ENCODE measurements around the gene PLEKHA4. TPM values are rescaled to one million over a fixed set of nuclear protein-coding genes. Genes with fewer than 3 reads are reported as not detected.
A peak's percentile ranks its signal among the peaks of the same experiment; 100 is the strongest.

PLEKHA4 gene
- total RNA-seq, 1 donor from 2014 or later: 14.1 TPM

DNA sequence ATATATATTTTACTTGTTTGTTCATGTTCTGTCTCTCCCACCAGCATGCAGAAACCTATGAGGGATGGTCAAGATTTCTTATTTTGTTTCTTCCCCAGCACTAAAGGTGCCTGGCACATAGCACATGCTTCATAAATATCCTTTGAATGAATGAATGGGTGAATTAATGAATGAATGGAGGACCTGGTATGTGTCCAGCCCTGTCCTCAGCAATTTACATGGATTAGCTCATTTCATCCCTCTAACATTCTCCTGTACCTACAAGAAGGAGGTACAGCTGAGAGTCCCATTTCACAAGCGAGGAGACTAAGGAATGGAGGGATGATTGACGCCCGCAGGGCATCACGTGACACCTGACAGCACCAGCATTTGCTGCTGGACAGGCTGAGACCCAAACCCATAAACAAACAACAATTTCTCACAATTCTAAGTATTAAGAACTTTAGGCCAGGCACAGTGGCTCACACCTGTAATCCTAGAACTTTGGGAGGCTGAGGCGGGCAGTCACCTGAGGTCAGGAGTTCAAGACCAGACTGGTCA, 50.8 kb downstream of the PLEKHA4 start:
- Histone ChIP-seq H3K9ac (ENCODE audit: low read depth in 1 of 3, low read length in 3 of 3) (no peak overlapping the region), H3K36me3 (ENCODE audit: control insufficient read depth in 3 of 3, insufficient read depth in 3 of 3, low read length in 3 of 3) (no peaks in the 10 kb centered on the region), H3K4me3 (ENCODE audit: low read length in 3 of 3) (no peak overlapping the region), H3K27me3 (ENCODE audit: control insufficient read depth in 3 of 3, insufficient read depth in 3 of 3, low read length in 3 of 3) (no peaks in the 10 kb centered on the region), H3K4me1 (ENCODE audit: control insufficient read depth in 3 of 3, insufficient read depth in 3 of 3, low read length in 3 of 3) (peaks cover 29 to 49% (median 44%) of the 10 kb centered on the region in 3 donors), H3K27ac (ENCODE audit: low read depth, low read length) (peak overlapping the region; percentile 86), H3K9me3 (ENCODE audit: control insufficient read depth in 3 of 3, low read length in 3 of 3) (no peaks in the 10 kb centered on the region)

DNA sequence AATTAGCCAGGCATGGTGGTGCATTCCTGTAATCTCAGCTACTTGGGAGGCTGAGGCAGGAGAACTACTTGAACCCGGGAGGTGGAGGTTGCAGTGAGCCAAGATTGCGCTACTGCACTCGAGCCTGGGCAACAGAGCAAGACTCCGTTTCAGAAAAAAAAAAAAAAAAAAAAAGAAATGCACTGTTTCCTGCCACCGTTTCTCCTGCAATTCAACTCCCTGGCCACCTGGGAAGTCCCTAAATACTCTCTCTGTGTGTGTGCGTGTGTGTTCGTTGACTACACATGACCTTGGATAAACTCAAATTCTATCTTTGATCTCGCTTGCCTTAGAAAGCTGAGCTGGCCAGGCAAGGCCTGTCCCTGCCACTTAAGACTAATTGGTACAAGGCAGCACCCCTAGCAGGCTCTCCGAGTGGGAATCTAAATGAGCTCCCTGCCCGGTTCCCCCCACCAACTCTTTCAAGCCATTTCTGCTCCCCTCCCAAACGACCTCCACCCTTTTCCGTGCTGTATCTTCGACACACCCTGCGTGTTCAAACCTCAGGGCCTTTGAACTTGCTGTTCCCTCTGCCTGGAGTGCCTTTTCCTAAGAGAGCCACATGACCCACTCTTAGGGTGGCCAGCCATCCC, 52.4 kb downstream of the PLEKHA4 start:
- Histone ChIP-seq H3K9ac (ENCODE audit: low read depth in 1 of 3, low read length in 3 of 3) (peak overlapping the region; percentile 62 to 75 (median 69)), H3K9me3 (ENCODE audit: control insufficient read depth in 3 of 3, low read length in 3 of 3) (no peaks in the 10 kb centered on the region), H3K27ac (ENCODE audit: low read depth, low read length) (peak overlapping the region; percentile 95), H3K4me1 (ENCODE audit: control insufficient read depth in 3 of 3, insufficient read depth in 3 of 3, low read length in 3 of 3) (peaks cover 32 to 52% (median 47%) of the 10 kb centered on the region in 3 donors), H3K36me3 (ENCODE audit: control insufficient read depth in 3 of 3, insufficient read depth in 3 of 3, low read length in 3 of 3) (no peaks in the 10 kb centered on the region), H3K4me3 (ENCODE audit: low read length in 3 of 3) (peak overlapping the region in 1 of 3 donors; percentile 45), H3K27me3 (ENCODE audit: control insufficient read depth in 3 of 3, insufficient read depth in 3 of 3, low read length in 3 of 3) (no peaks in the 10 kb centered on the region)

DNA sequence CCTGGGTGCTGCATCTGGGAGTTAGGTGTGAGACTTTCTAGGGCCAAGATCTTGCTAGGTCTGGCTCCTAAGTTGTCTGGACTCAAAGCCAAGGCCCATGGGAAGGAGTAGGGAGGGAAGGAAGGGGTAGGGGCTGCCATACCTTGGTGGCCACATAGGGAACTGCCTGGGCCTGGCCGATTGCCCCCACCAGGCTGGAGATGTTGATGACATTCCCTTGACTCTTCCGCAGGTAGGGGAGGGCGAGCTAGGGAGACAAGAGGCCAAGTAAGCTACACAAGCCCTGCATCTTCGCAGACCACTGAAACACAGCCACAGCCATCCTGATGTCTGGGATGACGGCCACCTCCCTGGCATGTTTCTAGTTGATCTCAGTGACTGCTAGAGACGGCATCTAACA, 53.5 kb downstream of the PLEKHA4 start:
- Histone ChIP-seq H3K4me3 (ENCODE audit: low read length in 3 of 3) (no peak overlapping the region), H3K9ac (ENCODE audit: low read depth in 1 of 3, low read length in 3 of 3) (peak overlapping the region in 1 of 3 donors; percentile 45), H3K9me3 (ENCODE audit: control insufficient read depth in 3 of 3, low read length in 3 of 3) (no peaks in the 10 kb centered on the region), H3K27me3 (ENCODE audit: control insufficient read depth in 3 of 3, insufficient read depth in 3 of 3, low read length in 3 of 3) (no peaks in the 10 kb centered on the region), H3K36me3 (ENCODE audit: control insufficient read depth in 3 of 3, insufficient read depth in 3 of 3, low read length in 3 of 3) (no peaks in the 10 kb centered on the region), H3K4me1 (ENCODE audit: control insufficient read depth in 3 of 3, insufficient read depth in 3 of 3, low read length in 3 of 3) (peaks cover 39 to 56% (median 53%) of the 10 kb centered on the region in 3 donors), H3K27ac (ENCODE audit: low read depth, low read length) (peak overlapping the region; percentile 95)

DNA sequence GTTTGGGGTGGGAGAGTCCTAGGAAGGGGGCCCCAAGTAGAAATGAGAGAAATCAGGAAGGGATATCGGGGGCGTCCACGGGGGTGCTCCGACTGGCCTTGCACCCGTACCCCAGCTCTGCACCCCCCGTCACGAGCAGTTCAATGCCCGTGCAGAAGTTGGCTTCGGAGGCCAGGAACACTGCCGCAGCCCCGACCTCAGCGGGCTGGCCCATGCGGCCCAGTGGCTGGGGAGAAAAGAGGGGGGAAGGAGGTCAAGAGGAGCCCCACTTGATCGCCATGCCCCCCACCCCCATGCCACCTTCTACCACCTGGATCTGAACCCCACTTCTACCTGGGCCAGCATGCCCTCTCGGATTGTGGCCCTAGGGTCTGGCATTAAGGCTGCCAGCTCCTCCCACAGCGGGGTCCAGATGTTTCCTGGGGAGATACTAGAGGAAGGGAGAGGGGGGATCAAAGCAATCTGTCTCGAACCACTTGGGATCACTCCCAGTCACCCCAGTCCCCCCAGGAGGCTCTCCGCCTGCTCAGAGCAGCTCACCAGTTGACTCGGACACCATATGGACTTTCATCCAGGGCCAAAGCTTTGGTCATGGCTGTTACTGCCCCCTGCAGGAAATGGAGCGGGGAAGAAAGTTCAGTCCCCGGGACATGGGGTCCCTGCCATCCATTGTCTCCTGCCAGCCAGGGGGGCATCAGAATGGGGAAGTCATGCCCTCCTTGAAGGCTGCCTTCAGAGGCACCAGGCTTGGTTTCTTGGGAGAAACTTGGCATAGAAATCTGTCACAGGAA, 55.1 kb downstream of the PLEKHA4 start:
- H3K4me3 ChIP-seq (ENCODE audit: low read length in 3 of 3): no peak overlapping the region
- H3K27ac ChIP-seq (ENCODE audit: low read depth, low read length): peak overlapping the region; percentile 96
- no peaks in the 10 kb centered on the region for H3K36me3 ChIP-seq (ENCODE audit: control insufficient read depth in 3 of 3, insufficient read depth in 3 of 3, low read length in 3 of 3)
- H3K9ac ChIP-seq (ENCODE audit: low read depth in 1 of 3, low read length in 3 of 3): peak overlapping the region in 2 of 3 donors; percentile 88 to 90
- no peaks in the 10 kb centered on the region for H3K9me3 ChIP-seq (ENCODE audit: control insufficient read depth in 3 of 3, low read length in 3 of 3)
- H3K4me1 ChIP-seq (ENCODE audit: control insufficient read depth in 3 of 3, insufficient read depth in 3 of 3, low read length in 3 of 3): peaks cover 27 to 48% (median 46%) of the 10 kb centered on the region in 3 donors
- H3K27me3 ChIP-seq (ENCODE audit: control insufficient read depth in 3 of 3, insufficient read depth in 3 of 3, low read length in 3 of 3): no peaks in the 10 kb centered on the region

DNA sequence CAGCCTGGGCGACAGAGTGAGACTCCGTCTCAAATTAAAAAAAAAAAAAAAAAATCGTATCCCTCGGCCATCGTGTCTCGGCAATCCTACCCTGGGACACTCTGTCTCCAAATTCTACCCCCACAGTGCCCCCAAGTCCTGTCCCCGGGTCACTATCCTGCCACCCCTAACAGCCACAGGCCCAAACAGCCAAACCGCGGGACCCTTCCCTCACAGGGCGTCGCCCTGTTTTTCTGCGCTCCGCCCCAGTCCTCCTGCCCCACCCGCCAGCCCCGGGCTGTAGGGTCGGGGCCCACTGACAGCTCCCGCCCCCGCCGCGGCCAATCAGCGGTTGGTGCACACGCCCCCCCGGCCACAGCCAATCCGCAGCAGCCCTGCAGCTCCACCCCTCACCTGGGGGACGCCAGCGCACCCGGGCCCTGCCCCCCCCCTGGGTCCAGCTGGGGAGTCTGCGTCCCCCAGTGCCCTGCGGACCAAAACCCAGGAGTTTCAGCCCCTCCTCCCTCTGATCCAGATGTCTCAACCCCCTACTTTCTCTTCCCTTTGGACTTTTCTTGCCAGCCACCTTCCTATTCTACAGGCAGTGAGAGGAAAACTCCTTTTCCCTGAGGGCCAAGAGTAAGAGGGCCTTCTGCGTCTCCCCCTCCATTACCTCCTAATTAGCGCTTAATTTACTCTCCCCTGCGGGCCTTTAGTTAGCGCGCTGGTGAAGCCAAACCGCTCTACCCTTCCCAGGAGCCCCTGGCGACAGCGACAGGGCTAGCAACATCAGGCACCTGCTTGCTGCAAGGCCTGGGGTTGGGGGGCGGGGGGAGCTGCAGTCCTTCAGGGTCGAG, 56.1 kb downstream of the PLEKHA4 start:
- Histone ChIP-seq H3K9me3 (ENCODE audit: control insufficient read depth in 3 of 3, low read length in 3 of 3) (no peaks in the 10 kb centered on the region), H3K9ac (ENCODE audit: low read depth in 1 of 3, low read length in 3 of 3) (peak overlapping the region; percentile 65 to 90 (median 88)), H3K36me3 (ENCODE audit: control insufficient read depth in 3 of 3, insufficient read depth in 3 of 3, low read length in 3 of 3) (peaks cover 0 to 4% (median 0%) of the 10 kb centered on the region in 3 donors), H3K4me1 (ENCODE audit: control insufficient read depth in 3 of 3, insufficient read depth in 3 of 3, low read length in 3 of 3) (peaks cover 27 to 56% (median 51%) of the 10 kb centered on the region in 3 donors), H3K4me3 (ENCODE audit: low read length in 3 of 3) (peak overlapping the region; percentile 65 to 76 (median 75)), H3K27ac (ENCODE audit: low read depth, low read length) (peak overlapping the region; percentile 96), H3K27me3 (ENCODE audit: control insufficient read depth in 3 of 3, insufficient read depth in 3 of 3, low read length in 3 of 3) (no peaks in the 10 kb centered on the region)

DNA sequence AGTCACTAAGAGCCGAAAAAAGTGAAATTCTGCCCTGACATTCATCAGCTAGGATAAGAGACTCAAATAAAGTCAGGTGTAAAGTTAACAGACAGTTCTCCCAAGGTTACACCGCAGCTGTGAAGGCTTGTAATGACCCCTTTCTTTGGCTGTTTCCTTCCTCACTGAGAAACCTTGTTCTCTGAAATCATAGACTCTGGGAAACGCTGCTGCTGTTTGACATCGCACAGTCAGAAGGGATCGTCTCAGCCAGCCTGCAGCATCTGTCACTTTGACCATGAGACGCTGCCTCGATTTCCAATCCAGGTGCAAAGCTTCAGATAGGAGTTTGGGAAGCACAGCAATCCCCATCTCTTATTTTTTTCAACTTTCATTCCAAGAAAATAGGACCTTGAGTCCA, 58.3 kb downstream of the PLEKHA4 start:
- Histone ChIP-seq H3K27ac (ENCODE audit: low read depth, low read length) (peak overlapping the region; percentile 96), H3K36me3 (ENCODE audit: control insufficient read depth in 3 of 3, insufficient read depth in 3 of 3, low read length in 3 of 3) (peaks cover 0 to 7% (median 3%) of the 10 kb centered on the region in 3 donors), H3K9me3 (ENCODE audit: control insufficient read depth in 3 of 3, low read length in 3 of 3) (no peaks in the 10 kb centered on the region), H3K9ac (ENCODE audit: low read depth in 1 of 3, low read length in 3 of 3) (peak overlapping the region; percentile 77 to 90 (median 88)), H3K4me3 (ENCODE audit: low read length in 3 of 3) (peak overlapping the region; percentile 72 to 76 (median 75)), H3K27me3 (ENCODE audit: control insufficient read depth in 3 of 3, insufficient read depth in 3 of 3, low read length in 3 of 3) (no peaks in the 10 kb centered on the region), H3K4me1 (ENCODE audit: control insufficient read depth in 3 of 3, insufficient read depth in 3 of 3, low read length in 3 of 3) (peaks cover 19 to 48% (median 43%) of the 10 kb centered on the region in 3 donors)

DNA sequence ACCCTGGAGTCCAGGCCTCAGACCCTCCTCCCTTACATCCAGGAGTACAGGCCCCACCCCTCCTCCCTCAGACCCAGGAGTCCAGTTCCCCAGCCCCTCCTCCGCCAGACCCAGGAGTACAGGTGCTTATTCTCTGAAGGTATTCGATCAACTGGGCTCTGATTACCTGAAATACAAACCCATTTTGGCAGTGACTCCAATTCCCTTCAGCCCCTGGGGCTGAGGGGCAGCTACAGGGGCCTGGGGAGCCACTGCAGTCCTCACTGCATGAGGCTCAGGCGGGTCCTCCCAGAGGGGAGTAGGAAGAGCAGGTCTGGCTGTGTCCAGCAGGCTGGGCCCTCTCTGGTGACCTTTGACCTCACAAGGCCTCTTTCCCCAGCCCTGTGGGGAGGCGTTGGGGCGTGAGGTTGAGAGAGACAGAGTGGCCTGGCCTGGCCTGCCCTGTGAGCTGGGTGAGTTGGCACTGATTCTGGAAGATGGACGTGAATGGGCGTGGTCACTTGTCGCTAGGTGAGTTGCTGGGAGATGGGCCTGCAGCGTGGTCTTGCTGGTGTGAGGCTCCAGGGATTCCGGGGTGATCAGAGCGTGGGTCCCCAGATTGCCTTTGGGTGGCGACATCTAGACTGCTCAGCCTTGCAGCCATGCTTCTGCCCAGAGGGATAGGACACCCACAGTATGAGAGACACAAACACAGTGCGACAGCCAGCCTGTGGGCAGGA, 60.7 kb downstream of the PLEKHA4 start:
- Histone ChIP-seq H3K27ac (ENCODE audit: low read depth, low read length) (no peak overlapping the region), H3K4me3 (ENCODE audit: low read length in 3 of 3) (no peak overlapping the region), H3K27me3 (ENCODE audit: control insufficient read depth in 3 of 3, insufficient read depth in 3 of 3, low read length in 3 of 3) (no peaks in the 10 kb centered on the region), H3K4me1 (ENCODE audit: control insufficient read depth in 3 of 3, insufficient read depth in 3 of 3, low read length in 3 of 3) (peaks cover 14 to 33% (median 32%) of the 10 kb centered on the region in 3 donors), H3K36me3 (ENCODE audit: control insufficient read depth in 3 of 3, insufficient read depth in 3 of 3, low read length in 3 of 3) (peaks cover 0 to 7% (median 3%) of the 10 kb centered on the region in 3 donors), H3K9ac (ENCODE audit: low read depth in 1 of 3, low read length in 3 of 3) (peak overlapping the region in 1 of 3 donors; percentile 40), H3K9me3 (ENCODE audit: control insufficient read depth in 3 of 3, low read length in 3 of 3) (no peaks in the 10 kb centered on the region)

DNA sequence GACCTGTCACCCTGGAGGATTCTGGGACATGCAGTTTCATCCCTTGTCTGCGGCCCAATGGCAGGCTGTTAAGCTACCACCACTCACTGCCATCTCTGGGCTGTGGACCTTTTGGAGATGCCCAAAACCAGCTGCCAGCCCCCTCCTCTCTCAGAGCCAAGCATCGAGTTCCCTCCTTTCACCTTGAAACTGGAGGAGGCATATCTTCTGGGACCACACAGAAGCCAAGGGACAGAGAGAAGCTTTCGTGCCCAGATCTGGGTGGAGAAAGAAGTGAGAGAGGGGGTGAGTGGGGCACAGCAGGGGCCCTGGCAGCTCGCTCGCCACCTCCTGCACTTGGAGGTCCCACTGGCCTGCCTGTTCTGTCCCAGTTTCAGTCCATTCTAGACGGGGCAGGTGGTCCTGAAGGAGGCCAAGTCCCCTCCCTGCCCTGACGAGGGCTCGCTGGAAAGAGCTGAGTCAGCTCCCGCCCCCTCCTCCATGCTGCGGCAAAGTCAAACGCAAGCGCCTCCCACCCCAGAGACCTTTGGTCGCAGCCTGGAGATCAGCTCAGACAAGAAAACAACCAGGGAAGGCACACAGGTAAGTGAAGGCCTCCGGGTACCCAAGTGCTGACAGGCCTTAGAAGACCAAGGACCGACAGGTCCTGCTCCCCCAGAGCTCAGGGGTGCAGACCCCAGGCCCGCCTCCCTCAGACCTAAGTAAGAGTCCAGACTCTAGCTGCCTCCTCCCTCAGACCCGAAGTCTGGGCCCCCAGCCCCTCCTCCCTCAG, 61.4 kb downstream of the PLEKHA4 start:
- Histone ChIP-seq H3K36me3 (ENCODE audit: control insufficient read depth in 3 of 3, insufficient read depth in 3 of 3, low read length in 3 of 3) (peaks cover 0 to 7% (median 3%) of the 10 kb centered on the region in 3 donors), H3K4me3 (ENCODE audit: low read length in 3 of 3) (peak overlapping the region in 1 of 3 donors; percentile 22), H3K4me1 (ENCODE audit: control insufficient read depth in 3 of 3, insufficient read depth in 3 of 3, low read length in 3 of 3) (peaks cover 10 to 28% (median 28%) of the 10 kb centered on the region in 3 donors), H3K27ac (ENCODE audit: low read depth, low read length) (no peak overlapping the region), H3K9ac (ENCODE audit: low read depth in 1 of 3, low read length in 3 of 3) (peak overlapping the region in 1 of 3 donors; percentile 40), H3K9me3 (ENCODE audit: control insufficient read depth in 3 of 3, low read length in 3 of 3) (no peaks in the 10 kb centered on the region), H3K27me3 (ENCODE audit: control insufficient read depth in 3 of 3, insufficient read depth in 3 of 3, low read length in 3 of 3) (no peaks in the 10 kb centered on the region)

Data from skeletal muscle tissue (tissue), 4 donors.